ENCODE results near the gene CCDC15.
"Not testable (repeated sequence)": the region's sequence is repeated elsewhere in the genome, so short reads cannot be mapped to it uniquely, and the experiment has no call there.

The CCDC15 gene

GRCh38 chr11:125085301-125086081, 131.5 kb downstream of the CCDC15 start:
- no peak for DNase-seq

GRCh38 chr11:125086633-125087296, 132.8 kb downstream of the CCDC15 start:
- no peak for DNase-seq

GRCh38 chr11:125088123-125088522, 134.1 kb downstream of the CCDC15 start:
- DNase-seq: no peak

GRCh38 chr11:125088576-125089455, 134.8 kb downstream of the CCDC15 start:
- DNase-seq: no peak

- DNase-seq: not testable (repeated sequence)
Observed at GRCh38 chr11:125089481-125089880, 135.5 kb downstream of the CCDC15 start.

- DNase-seq: not testable (repeated sequence)
Observed at GRCh38 chr11:125090151-125090550, 136.1 kb downstream of the CCDC15 start.

GRCh38 chr11:125090816-125091215, 136.8 kb downstream of the CCDC15 start:
- no peak for DNase-seq
